HAP-1 (cell line): ENCODE results near the gene GAREM2.

Source experiments
- DNase-seq, 2 experiments: peaks; one replicate each; pipeline ENCODE4 v3.0.0-alpha.2; 2016 to 2020; ENCODE audit warnings: low spot score in 2 of 2
- H3K27me3 ChIP-seq: fragments of 250-450 bp; sonication (Bioruptor Pico); 2 replicates; pipeline ENCODE4 v1.5.1; 2020; ENCODE audit warnings: low read depth, mild to moderate bottlenecking, moderate library complexity
- H3K36me3 ChIP-seq: fragments of 250-450 bp; sonication (Bioruptor Pico); replicated peaks from 2 replicates; pipeline ENCODE4 v1.5.1; 2020; ENCODE audit warnings: mild to moderate bottlenecking
- H3K4me1 ChIP-seq: fragments of 250-450 bp; sonication (Bioruptor Pico); 2 replicates; pipeline ENCODE4 v1.5.1; 2020; ENCODE audit warnings: mild to moderate bottlenecking
- H3K4me3 ChIP-seq: fragments of 250-450 bp; sonication (Bioruptor Pico); 2 replicates; pipeline ENCODE4 v1.5.1; 2020; ENCODE audit warnings: mild to moderate bottlenecking, moderate library complexity
- H3K9me3 ChIP-seq: fragments of 250-450 bp; sonication (Bioruptor Pico); 2 replicates; pipeline ENCODE4 v1.5.1; 2020; ENCODE audit warnings: mild to moderate bottlenecking, moderate library complexity
- in situ Hi-C: fragments of 300-500 bp; cut with MboI; formaldehyde crosslinking; loops from 3 replicates; pipeline ENCODE4 v1.14.3; 2020; ENCODE audit warnings: low sequenced_read_pairs, inconsistent platforms, mixed read lengths

Gene GAREM2

DNA sequence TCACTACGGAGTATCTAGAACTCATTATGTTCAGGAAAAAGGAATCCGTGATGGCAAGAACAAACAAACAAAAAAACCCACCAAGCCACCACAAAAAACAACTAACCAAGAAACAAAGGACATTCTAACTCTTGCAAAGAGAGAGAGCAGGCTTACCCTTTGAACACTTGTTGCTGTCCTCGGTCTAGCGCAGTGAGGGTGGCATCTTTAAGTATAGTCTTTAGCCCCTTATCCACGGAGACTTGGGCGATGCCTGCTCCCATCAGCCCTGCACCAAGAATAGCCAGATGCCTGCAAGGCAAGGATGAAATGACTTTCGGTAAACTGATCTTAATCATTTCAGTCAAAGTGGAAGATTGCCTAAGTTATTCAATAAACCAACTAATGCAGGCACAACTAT is 31.0 kb downstream of the GAREM2 start:
- Histone ChIP-seq H3K4me1 (no peaks in the 10 kb centered on the region), H3K36me3 (peaks cover 42% of the 10 kb centered on the region), H3K9me3 (no peaks in the 10 kb centered on the region), H3K27me3 (no peaks in the 10 kb centered on the region), H3K4me3 (no peak overlapping the region)
- in situ Hi-C loops = no loop called here
- DNase-seq = no peak

DNA sequence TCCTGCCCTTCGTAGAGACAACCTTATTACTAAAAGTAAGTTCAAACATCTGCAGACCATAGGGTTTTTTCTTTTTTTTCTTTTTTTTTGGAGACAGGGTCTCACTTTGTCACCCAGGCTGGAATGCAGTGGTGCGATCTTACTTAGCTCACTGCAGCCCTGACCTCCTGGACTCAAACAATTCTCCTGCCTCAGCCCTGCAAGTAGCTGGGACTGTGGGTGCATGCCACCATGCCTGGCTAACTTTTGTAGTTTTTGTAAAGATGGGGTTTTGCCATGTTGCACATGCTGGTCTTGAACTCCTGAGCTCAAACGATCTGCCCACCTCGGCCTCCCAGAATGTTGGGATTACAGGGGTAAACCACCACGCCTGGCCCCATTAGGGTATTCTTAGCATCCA is 39.1 kb downstream of the GAREM2 start:
- Histone ChIP-seq H3K4me3 (no peak overlapping the region), H3K4me1 (no peaks in the 10 kb centered on the region; the same call in 1 of the 2 replicates), H3K27me3 (no peaks in the 10 kb centered on the region), H3K36me3 (peaks cover 73% of the 10 kb centered on the region), H3K9me3 (no peaks in the 10 kb centered on the region)
- in situ Hi-C loops = no loop called here
- no peak for DNase-seq

DNA sequence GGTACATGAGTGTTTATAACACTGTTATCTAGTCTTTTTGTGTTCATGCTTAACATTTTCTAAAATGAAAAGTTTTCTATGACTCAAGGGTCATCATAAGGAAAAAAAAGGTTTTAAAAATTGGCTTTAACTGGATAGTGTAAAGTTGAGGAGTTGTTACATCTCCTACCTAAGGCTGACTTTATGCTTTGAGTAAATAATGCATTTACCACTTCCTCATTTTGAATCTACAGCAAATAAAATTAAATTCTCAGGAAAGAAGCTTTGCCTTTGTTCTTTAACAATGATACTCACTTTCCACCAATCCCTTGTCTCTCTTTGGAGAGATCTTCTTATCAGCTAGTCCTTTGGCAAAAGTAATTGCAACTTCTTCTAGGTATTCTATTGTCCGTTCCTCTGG is 41.9 kb downstream of the GAREM2 start:
- Histone ChIP-seq H3K36me3 (peaks cover 69% of the 10 kb centered on the region), H3K27me3 (no peaks in the 10 kb centered on the region), H3K4me3 (no peak overlapping the region), H3K9me3 (no peaks in the 10 kb centered on the region; the same call in 1 of the 2 replicates), H3K4me1 (no peaks in the 10 kb centered on the region; the same call in 1 of the 2 replicates)
- no peak for DNase-seq
- in situ Hi-C loops = no loop called here

DNA sequence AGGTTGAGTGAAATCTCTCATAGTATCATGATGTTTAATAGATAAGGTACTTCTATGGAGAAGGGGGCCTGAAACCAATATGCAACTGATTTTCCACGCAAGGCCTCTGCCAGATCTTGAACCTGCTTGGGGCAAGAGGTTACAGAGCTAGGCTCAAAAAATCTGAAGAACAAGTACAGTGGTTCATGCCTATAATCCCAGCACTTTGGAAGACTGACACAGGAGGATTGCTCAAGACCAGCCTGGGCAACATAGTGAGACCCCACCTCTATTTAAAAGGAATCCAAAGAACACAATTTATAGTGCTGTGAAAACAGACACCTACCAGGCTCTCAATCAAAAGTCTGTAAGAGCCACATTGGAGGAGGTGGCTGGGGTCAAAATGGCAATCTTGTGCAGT is 42.9 kb downstream of the GAREM2 start:
- peaks cover 62% of the 10 kb centered on the region for H3K36me3 ChIP-seq
- in situ Hi-C loops = no loop called here

DNA sequence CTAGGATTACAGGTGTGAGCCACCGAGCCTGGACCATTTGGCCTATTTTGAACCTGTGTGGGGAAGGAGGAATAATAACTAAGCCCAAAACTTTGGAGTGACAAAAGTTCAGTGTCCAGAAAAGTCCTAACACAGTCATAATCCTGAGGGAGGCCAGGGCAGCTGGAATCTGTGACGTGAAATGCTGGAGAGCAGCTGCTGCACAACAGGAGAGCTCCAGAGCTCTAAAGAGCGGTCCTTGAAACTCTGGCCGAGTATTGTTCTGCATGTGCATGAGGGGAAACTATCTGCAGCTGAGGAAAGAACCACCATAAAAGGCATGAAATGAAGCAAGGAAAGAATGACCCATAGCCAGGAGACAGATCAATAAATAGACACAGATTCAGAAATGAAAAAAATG is 43.7 kb downstream of the GAREM2 start:
- Histone ChIP-seq H3K27me3 (no peaks in the 10 kb centered on the region), H3K4me3 (no peak overlapping the region), H3K9me3 (no peaks in the 10 kb centered on the region; the same call in 1 of the 2 replicates), H3K4me1 (no peaks in the 10 kb centered on the region; the same call in 1 of the 2 replicates), H3K36me3 (peaks cover 54% of the 10 kb centered on the region)
- in situ Hi-C loops = no loop called here
- DNase-seq = no peak

More for the DNA sequence above, 42.9 kb downstream of the GAREM2 start:
- no peaks in the 10 kb centered on the region; the same call in 1 of the 2 replicates for H3K4me1 ChIP-seq
- H3K27me3 ChIP-seq = no peaks in the 10 kb centered on the region
- no peaks in the 10 kb centered on the region; the same call in 1 of the 2 replicates for H3K9me3 ChIP-seq
- no peak overlapping the region for H3K4me3 ChIP-seq
- no peak for DNase-seq

DNA sequence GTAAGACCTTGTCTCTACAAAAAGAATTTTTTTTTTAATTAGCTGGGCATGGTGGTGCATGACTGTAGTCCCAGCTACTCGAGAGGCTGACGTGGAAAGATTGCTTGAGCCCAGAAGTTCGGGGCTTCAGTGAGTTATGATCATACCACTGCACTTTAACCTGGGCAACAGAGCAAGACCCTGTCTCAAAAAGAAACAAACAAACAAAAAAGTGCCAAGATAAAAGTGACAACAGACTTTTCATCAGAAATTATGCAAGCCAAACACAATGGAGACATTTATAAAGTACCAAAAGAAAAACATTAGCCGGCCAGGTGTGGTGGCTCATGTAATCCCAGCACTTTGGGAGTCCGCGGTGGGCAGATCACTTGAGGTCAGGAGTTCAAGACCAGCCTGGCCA is 44.8 kb downstream of the GAREM2 start:
- no peaks in the 10 kb centered on the region; the same call in 1 of the 2 replicates for H3K4me1 ChIP-seq
- H3K9me3 ChIP-seq = no peaks in the 10 kb centered on the region; the same call in 1 of the 2 replicates
- in situ Hi-C loops = no loop called here

DNA sequence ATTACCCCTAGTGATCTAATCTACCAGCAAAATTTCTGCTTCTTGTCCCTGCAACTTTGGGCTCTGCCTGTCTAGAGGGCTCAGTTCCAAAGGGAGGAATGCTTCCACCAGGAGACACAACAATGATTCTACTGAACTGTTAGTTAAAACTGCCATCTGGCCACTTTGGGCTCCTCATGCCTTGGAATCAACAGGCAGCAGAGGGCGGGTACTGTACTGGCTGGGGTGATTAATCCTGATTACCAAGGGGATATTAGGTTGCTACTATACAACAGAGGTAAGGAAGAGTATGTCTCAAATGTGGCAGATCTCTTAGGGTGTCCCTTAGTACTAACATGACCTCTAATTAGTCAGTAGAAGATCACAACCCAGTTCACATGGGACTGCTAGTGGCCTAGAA is 50.1 kb downstream of the GAREM2 start:
- in situ Hi-C loops = no loop called here
- DNase-seq = no peak
- H3K4me1 ChIP-seq = no peaks in the 10 kb centered on the region
- peaks cover 29% of the 10 kb centered on the region for H3K36me3 ChIP-seq
- H3K4me3 ChIP-seq = no peak overlapping the region
- no peaks in the 10 kb centered on the region for H3K9me3 ChIP-seq
- no peaks in the 10 kb centered on the region for H3K27me3 ChIP-seq

More for the DNA sequence above, 44.8 kb downstream of the GAREM2 start:
- no peak overlapping the region for H3K4me3 ChIP-seq
- H3K27me3 ChIP-seq = no peaks in the 10 kb centered on the region
- DNase-seq = no peak
- H3K36me3 ChIP-seq = peaks cover 47% of the 10 kb centered on the region

DNA sequence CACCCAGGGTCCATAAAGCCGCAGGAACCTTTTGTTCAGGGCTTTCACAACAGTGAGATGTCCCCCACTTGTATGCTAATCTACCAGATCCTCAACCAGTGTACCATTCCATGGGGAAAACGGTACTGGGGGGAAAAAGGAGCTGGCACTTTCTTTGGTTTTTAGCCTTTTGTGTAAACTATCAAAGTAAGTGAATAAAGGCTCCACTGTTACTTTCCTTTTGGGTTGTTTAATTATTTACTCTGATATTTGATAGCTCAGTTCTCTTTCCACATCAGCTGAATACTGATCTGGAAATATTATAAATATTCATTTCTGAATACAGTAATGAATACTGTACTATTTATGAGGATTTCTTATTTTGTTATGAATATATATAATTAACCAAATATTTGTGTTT is 51.2 kb downstream of the GAREM2 start:
- H3K36me3 ChIP-seq = peaks cover 39% of the 10 kb centered on the region
- in situ Hi-C loops = no loop called here
- DNase-seq = no peak
- H3K27me3 ChIP-seq = no peaks in the 10 kb centered on the region
- H3K4me3 ChIP-seq = no peak overlapping the region
- H3K4me1 ChIP-seq = no peaks in the 10 kb centered on the region
- H3K9me3 ChIP-seq = no peaks in the 10 kb centered on the region

DNA sequence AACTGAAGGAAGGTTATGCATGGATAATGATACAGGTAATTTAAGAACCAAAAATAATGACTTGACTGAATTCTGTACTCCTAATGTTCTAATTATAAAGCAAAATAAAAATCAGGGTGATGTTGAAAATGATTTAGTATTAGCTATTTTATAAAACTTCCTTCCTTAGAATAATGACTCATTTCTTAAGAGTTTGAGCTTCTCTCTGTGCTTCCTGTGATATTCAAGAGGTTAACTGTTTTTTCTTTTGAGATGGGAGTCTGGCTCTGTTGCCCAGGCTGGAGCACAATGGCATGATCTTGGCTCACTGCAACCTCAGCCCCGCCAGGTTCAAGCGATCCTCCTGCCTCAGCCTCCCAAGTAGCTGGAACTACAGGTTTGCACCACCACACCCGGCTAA is 56.7 kb downstream of the GAREM2 start:
- Histone ChIP-seq H3K9me3 (no peaks in the 10 kb centered on the region), H3K36me3 (peaks cover 77% of the 10 kb centered on the region), H3K27me3 (no peaks in the 10 kb centered on the region), H3K4me1 (no peaks in the 10 kb centered on the region), H3K4me3 (no peak overlapping the region)
- no peak for DNase-seq
- in situ Hi-C loops = no loop called here

DNA sequence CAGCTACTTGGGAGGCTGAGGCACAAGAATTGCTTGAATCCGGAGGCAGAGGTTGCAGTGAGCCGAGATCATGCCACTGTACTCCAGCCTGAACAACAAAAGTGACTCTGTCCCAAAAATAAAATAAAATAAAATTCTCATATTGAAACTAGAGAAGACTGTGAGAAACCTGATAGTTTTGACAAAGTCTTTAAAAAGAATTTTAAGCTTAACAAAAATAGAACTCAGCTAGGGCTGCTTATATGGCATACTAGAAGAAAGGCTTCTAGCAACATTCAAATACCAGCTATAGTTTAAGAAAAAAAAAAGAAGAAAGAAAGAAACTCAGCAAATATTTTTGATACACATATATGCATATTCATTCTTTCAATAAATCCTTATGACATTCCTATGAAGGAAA is 57.9 kb downstream of the GAREM2 start:
- H3K36me3 ChIP-seq = peaks cover 85% of the 10 kb centered on the region
- in situ Hi-C loops = no loop called here
- H3K27me3 ChIP-seq = no peaks in the 10 kb centered on the region

DNA sequence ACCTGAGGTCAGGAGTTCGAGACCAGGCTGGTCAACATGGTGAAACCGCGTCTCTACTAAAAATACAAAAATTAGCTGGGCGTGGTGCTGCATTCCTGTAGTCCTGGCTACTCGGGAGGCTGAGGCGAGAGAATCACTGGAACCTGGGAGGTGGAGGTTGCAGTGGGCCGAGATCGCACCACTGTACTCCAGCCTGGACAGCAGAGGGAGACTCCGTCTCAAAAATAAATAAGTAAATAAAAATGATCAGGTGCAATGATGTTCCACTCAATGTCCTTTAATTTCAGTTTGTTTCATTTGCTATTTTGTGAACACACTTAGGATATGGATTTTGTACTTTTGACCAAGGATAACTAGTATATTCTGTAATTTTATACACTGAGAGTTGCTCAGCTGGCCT is 62.2 kb downstream of the GAREM2 start:
- no peak overlapping the region for H3K4me3 ChIP-seq
- no peak for DNase-seq
- no peaks in the 10 kb centered on the region for H3K27me3 ChIP-seq
- peaks cover 82% of the 10 kb centered on the region for H3K36me3 ChIP-seq
- in situ Hi-C loops = no loop called here
- H3K9me3 ChIP-seq = no peaks in the 10 kb centered on the region
- H3K4me1 ChIP-seq = no peaks in the 10 kb centered on the region

More for the DNA sequence above, 57.9 kb downstream of the GAREM2 start:
- no peaks in the 10 kb centered on the region for H3K4me1 ChIP-seq
- DNase-seq = no peak
- H3K9me3 ChIP-seq = no peaks in the 10 kb centered on the region
- H3K4me3 ChIP-seq = no peak overlapping the region

DNA sequence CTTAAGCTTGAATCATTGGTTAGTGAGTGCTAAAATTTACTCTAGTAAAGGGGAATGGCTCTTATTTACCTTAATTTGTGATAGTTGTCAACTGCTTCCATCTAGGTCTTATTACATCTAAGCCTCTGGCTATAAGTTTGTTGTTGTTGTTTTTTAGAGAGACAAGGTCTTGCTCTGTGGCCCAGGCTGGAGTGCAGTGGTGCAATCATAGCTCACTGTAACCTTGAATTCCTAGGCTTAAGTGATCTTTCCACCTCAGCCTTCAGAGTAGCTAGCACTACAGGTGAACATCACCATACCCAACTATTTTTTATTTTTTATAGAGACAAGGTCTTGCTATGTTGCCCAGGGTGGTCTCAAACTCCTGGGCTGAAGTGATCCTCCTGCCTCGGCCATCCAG is 65.0 kb downstream of the GAREM2 start:
- no peak for DNase-seq
- Histone ChIP-seq H3K36me3 (peaks cover 57% of the 10 kb centered on the region), H3K9me3 (no peaks in the 10 kb centered on the region), H3K4me3 (no peak overlapping the region), H3K27me3 (no peaks in the 10 kb centered on the region), H3K4me1 (peaks cover 6% of the 10 kb centered on the region)
- in situ Hi-C loops = no loop called here

DNA sequence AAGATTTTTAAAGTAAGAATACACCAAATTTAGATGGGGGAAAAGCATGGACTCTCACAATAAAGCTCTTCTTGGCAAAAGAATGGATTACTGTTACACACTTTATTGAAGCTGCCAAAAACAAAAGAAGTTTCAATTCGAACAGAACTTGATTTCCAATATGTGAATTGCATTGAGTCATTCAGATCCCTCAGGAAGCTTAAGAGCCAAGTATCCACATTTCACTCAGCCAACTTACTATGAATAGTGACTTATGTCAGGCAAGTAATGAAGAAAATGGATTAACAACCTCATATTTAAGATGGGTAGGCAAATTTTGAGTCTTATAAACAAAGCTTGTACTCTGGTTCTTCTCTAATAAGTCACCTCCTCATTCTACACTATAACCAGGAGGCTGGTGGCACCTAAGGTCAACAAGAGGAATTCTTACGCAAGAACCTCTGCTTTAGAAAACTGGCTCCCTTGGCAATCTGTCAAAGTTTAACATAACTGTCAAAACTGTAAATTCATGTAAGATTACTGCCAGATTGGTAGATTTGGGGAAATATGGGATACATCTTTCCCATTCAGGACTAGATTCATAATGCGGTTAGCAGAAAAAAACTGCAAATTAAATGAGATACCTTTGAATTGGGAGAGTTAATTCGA is 65.5 kb downstream of the GAREM2 start:
- Histone ChIP-seq H3K4me3 (no peak overlapping the region), H3K9me3 (no peaks in the 10 kb centered on the region), H3K36me3 (peaks cover 51% of the 10 kb centered on the region), H3K4me1 (peaks cover 6% of the 10 kb centered on the region), H3K27me3 (no peaks in the 10 kb centered on the region)
- no peak for DNase-seq
- in situ Hi-C loops = no loop called here
